Kasumi-1 (cell line): ENCODE data around the gene CPB1.

Experiments
- DNase-seq, 2 experiments: peaks; one replicate each; lab custom pipeline; 2025; lab: John Stamatoyannopoulos, UW

The CPB1 gene

DNA sequence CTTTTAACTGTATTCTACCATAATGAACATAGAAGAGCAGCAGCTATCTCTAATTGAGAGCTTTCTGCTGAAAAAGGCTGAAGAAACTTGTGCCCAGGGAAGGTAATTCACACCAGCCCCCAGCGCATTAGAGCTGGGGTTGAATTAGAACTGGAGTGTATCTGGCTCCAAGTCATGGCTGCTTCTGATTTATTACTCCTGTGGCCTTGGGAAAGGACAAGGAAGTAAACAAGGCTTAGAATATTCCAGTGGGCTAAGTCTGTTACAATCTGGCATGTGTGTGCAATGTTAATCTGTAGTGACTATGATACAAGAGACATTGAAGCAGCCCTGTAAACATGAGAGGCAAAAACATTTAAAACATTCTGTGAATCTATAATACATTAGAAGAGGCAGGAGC is 55.6 kb downstream of the CPB1 start:
- no peak for DNase-seq

GRCh38 chr3:148884261-148884660 is 56.6 kb downstream of the CPB1 start:
- DNase-seq, result no peak

DNA sequence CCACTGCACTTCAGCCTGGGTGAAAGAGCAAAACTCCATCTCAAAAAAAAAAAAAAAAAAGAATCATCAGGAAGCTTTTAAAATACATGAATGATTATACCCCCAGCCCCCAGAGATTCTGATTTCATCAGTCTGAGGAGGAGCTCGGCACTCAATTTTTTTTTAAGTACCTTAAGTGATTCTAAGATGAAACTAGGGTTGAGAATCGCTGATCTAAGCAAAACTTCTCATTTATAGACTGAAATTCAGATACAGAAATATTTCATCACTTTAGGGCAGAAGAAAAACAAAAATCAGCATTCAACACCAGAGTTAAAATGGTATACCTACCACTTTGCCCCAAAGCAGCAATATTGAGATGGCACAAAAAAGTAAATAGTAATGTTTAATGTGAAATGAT is 62.2 kb downstream of the CPB1 start:
- DNase-seq, result no peak

DNA sequence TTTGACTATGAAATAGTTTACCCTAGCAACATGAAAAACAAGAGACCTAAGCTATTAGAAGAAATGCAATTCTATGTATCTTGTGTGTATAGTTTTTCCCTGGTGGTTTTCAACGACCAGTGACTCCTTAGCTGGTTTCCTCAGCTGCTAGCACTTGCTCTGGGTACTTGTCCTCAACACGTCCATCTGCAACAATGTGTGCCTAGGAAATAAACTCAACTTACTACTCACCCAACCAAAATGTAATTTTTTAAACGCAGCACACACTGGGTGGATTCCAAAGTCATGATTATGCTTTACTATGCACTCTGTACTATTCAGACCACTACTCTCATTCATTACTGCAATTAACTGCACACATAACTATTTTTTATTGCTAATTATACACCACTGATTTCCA is 68.5 kb downstream of the CPB1 start:
- DNase-seq, result no peak

DNA sequence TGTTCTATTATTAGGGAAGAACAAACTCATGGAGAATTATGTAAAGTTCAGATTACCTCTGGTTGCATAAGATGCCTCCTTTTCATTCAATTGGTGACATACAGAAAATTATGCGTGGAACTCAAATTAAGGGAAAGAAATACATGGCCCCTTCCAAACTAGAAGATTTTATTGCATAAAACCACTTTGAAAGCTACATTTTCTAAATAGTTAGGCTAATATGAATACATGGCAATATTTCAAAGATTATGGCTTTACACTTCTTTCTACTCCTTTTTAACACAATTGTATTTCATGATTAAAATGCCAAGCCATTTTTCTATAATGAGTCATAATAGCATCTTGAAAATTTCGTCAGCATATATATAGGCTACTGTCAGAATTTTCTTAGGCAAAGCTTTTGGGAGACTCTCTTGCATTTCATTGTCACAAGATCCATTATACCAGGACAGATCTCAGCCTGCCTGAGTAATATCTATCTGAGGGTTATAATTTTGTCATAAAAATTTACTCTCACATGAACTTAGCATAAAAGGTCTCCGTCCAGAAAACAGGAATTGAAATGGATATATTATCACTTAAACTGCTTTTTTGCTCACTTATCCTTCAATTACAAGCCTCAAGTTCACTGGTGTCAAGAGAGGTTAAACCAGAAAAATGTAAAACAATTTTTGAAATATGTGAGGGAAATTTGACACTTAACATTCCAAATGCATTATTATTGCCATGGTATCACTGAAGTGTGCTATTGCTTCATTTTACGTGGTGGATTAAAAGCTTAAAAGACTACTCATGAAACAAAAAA is 74.6 kb downstream of the CPB1 start:
- DNase-seq, result no peak

DNA sequence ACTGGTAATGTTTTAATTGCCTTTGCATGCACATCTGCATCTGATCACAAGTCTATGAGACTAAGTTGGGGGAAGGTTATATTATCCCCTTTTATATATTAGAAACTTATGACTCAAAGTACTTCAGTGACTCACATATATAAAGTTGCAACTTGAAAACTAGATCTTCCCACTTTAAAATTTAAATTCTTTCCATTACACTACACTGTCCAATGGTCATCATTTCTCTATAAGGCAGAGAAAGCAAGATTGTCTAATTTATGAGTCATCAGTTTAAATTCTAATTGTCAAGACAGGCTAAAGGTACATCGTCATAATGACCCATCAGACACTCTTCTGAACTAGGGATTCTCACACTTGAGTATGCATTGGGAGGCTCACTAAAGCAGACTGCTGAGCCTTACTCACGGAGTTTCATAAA is 75.4 kb downstream of the CPB1 start:
- no peak for DNase-seq

GRCh38 chr3:148903941-148904340 is 76.3 kb downstream of the CPB1 start:
- DNase-seq, result no peak

DNA sequence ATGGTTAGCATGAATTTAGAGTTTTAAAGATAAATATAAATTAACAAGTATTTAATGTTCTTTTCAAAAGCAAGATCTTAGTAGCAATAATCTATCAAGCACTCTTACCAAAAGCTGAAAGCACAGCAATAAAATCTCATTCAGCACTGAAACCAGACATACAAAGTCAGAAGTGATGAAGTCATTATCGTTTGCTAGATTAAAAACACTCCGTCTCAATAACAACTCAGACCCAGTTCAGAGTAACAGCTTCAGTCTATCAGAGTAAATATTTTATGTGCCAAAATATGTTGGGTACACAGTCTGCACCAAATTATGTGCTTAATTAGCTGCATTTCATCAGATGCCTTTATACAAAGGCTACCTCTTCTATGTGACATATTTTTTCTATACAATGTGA is 79.1 kb downstream of the CPB1 start:
- no peak for DNase-seq
